ENCODE data around the gene CLEC14A. TPM values are rescaled to one million over a fixed set of nuclear protein-coding genes. Genes with fewer than 3 reads are reported as not detected.

CLEC14A gene
- 10 to 100 TPM; 16.5 to 33.6 (median 27.4) TPM for total RNA-seq
- polyA plus RNA-seq, result 10 to 100 TPM in 1 of 3 donors, 1 to 10 TPM in 2; 4.1 to 15.1 (median 10.0) TPM
- long read RNA-seq, donor 1, transcript CLEC14A-201 (1 exons, 2,267 nt), result major isoform, 147 of 147 reads
- long read RNA-seq, donor 1, partial matches to known transcripts, result 0 of 147 reads
- long read RNA-seq, donor 1, other reads (novel, unspliced or antisense), result 0 of 147 reads
- long read RNA-seq, donor 2, transcript CLEC14A-201 (1 exons, 2,267 nt), result major isoform, 148 of 148 reads
- long read RNA-seq, donor 2, partial matches to known transcripts, result 0 of 148 reads
- long read RNA-seq, donor 2, other reads (novel, unspliced or antisense), result 0 of 148 reads

- Histone ChIP-seq H3K4me1 (peaks cover 0 to 17% (median 12%) of the 10 kb centered on the region in 6 donors), H3K27me3 (replicated peaks in 1 of 7) (peaks cover 0 to 40% (median 15%) of the 10 kb centered on the region in 7 donors), H3K27ac (peak within 1 kb of the TSS; percentile 55 to 92 (median 88)), H3K4me3 (peak within 1 kb of the TSS; percentile 27 to 70 (median 42)), H3K9me3 (peaks cover 0 to 4% (median under 1%) of the 10 kb centered on the region in 8 donors), H3K36me3 (no peaks in the 10 kb centered on the region)
- intact Hi-C loops (cut with DNase I; ENCODE audit: low total_unique reads), result no loop called here
- whole genome bisulfite sequencing, 5 donors, result 3 to 14% (median 5%) methylated on average over 30 to 68 of the region's 68 CpGs
- TF ChIP-seq CTCF (IDR thresholded peaks at IDR 0.05 in 8 of 11, conservative IDR thresholded peaks at IDR 0.05 in 3 of 11) (peak in 1 of 11 experiments; percentile 15), POLR2A (IDR thresholded peaks at IDR 0.05) (no peak), POLR2AphosphoS5 (IDR thresholded peaks at IDR 0.05) (peak; percentile 54 to 77 (median 71))
- peak; percentile 82 for DNase-seq
Measured at GRCh38 chr14:38255673-38256532, at the start of gene CLEC14A. Gene CLEC14A (minus strand): TSS chr14:38256093. CDS start chr14:38256022, 71 bp downstream.

- H3K4me1 ChIP-seq, result no peaks in the 10 kb centered on the region
- DNase-seq, result no peak
- no peak for TF ChIP-seq POLR2A (IDR thresholded peaks at IDR 0.05)
- no peak for TF ChIP-seq POLR2AphosphoS5 (IDR thresholded peaks at IDR 0.05)
- no peak for TF ChIP-seq CTCF (IDR thresholded peaks at IDR 0.05 in 8 of 11, conservative IDR thresholded peaks at IDR 0.05 in 3 of 11)
- H3K9me3 ChIP-seq, result peaks cover 0 to 27% (median 6%) of the 10 kb centered on the region in 8 donors
- WGBS, 5 donors, result 92 to 98% (median 95%) methylated on average over 1 of the region's 1 CpG
- intact Hi-C loops (cut with DNase I; ENCODE audit: low total_unique reads), result no loop called here
- H3K27me3 ChIP-seq (replicated peaks in 1 of 7), result no peaks in the 10 kb centered on the region
- no peak overlapping the region for H3K27ac ChIP-seq
- H3K36me3 ChIP-seq, result no peaks in the 10 kb centered on the region
- H3K4me3 ChIP-seq, result no peak overlapping the region
Measured at GRCh38 chr14:38302966-38303365, 47.1 kb upstream of the CLEC14A start.

GRCh38 chr14:38302034-38302433, 46.1 kb upstream of the CLEC14A start:
- H3K36me3 ChIP-seq, result no peaks in the 10 kb centered on the region
- TF ChIP-seq CTCF (IDR thresholded peaks at IDR 0.05 in 8 of 11, conservative IDR thresholded peaks at IDR 0.05 in 3 of 11) (no peak), POLR2A (IDR thresholded peaks at IDR 0.05) (no peak), POLR2AphosphoS5 (IDR thresholded peaks at IDR 0.05) (no peak)
- no peak overlapping the region for H3K27ac ChIP-seq
- no peaks in the 10 kb centered on the region for H3K27me3 ChIP-seq (replicated peaks in 1 of 7)
- no peak overlapping the region for H3K4me3 ChIP-seq
- no peaks in the 10 kb centered on the region for H3K4me1 ChIP-seq
- no peak for DNase-seq
- WGBS, 5 donors, result 82 to 96% (median 94%) methylated on average over 2 of the region's 2 CpGs
- intact Hi-C loops (cut with DNase I; ENCODE audit: low total_unique reads), result no loop called here
- H3K9me3 ChIP-seq, result peaks cover 0 to 27% (median 6%) of the 10 kb centered on the region in 8 donors

- H3K27ac ChIP-seq, result no peak overlapping the region
- no peak overlapping the region for H3K4me3 ChIP-seq
- WGBS, 5 donors, result 71 to 87% (median 81%) methylated on average over 1 of the region's 1 CpG
- no peaks in the 10 kb centered on the region for H3K36me3 ChIP-seq
- H3K9me3 ChIP-seq, result peaks cover 0 to 16% (median 0%) of the 10 kb centered on the region in 8 donors
- H3K4me1 ChIP-seq, result no peaks in the 10 kb centered on the region
- no peak for DNase-seq
- intact Hi-C loops (cut with DNase I; ENCODE audit: low total_unique reads), result no loop called here
- H3K27me3 ChIP-seq (replicated peaks in 1 of 7), result no peaks in the 10 kb centered on the region
- no peak for TF ChIP-seq POLR2A (IDR thresholded peaks at IDR 0.05)
- TF ChIP-seq CTCF (IDR thresholded peaks at IDR 0.05 in 8 of 11, conservative IDR thresholded peaks at IDR 0.05 in 3 of 11), result no peak
- TF ChIP-seq POLR2AphosphoS5 (IDR thresholded peaks at IDR 0.05), result no peak
Measured at GRCh38 chr14:38297681-38298080, 41.8 kb upstream of the CLEC14A start.
